HG03025 (cell line): ENCODE measurements around the gene SELENOP.
"Not testable (repeated sequence)": the region's sequence is repeated elsewhere in the genome, so short reads cannot be mapped to it uniquely, and the experiment has no call there.

ENCODE experiments used
- ATAC-seq: cut with Tn5 transposase; IDR thresholded peaks from one replicate; pipeline ENCODE4 v1.9.1; 2021; ENCODE audit warnings: mild to moderate bottlenecking, moderate library complexity; ENCODE audit not compliant: unreplicated experiment, low FRiP score

Gene SELENOP

GRCh38 chr5:42828671-42829070, 17.0 kb upstream of the SELENOP start:
- ATAC-seq = no peak

DNA sequence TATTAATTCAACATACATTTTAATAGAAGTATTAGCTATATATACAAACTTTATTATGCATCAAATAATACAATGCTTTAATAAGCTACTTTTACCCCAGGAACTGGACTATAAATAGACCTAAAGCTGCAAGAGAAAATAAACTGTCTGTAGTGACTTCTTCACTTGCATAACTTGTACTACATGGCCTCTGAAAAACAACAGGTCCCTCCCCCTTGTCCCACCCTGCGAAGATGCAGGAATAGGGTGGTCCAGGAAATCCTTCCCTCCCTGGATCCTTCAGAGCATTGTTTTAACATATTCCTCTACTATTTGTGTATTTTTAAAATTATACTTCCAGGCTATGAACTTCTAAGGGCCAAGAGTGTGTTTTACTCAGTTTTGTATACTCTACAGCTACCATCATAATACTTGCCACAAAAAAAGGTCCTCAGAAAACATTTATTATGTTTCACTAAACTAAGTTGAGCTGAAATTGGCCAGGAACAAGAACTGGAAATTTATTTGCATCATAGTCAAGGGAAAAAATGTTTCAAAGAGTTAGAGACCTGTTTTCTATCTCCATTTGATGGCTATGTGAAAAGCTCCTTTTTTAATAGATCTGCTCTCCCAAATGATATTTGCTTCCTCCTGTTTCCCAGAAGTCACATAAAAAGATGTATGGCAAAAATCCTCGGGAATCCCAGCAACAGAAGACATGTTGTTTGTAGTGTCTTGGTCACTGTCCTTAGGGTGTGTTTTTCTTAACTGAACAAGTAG, 15.2 kb upstream of the SELENOP start:
- no peak for ATAC-seq

- ATAC-seq = no peak
These were observed 13.9 kb upstream of the SELENOP start for GRCh38 chr5:42825422-42826148.

- ATAC-seq = no peak
These were observed 12.8 kb upstream of the SELENOP start for GRCh38 chr5:42824347-42824976.

GRCh38 chr5:42822548-42822947, 10.9 kb upstream of the SELENOP start:
- ATAC-seq = no peak

DNA sequence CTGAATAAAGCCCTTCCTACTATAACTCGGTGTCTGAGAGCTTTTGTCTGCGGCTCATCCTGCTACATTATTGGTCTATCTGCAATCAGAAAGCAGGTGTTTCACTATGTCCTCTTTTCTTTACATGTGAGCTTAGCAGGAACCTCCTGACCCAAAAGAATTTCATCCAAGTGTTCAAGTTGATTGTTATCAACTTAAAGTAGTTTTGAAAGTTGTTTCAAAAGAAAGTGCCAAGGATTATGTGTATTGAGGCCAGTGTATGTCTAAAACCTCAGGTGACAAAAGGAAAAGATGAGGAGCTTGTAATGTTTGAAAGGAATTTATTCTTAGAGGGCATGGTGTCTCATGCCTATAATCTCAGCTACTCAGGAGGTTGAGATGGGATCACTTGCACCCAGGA, 8.1 kb upstream of the SELENOP start:
- no peak for ATAC-seq

DNA sequence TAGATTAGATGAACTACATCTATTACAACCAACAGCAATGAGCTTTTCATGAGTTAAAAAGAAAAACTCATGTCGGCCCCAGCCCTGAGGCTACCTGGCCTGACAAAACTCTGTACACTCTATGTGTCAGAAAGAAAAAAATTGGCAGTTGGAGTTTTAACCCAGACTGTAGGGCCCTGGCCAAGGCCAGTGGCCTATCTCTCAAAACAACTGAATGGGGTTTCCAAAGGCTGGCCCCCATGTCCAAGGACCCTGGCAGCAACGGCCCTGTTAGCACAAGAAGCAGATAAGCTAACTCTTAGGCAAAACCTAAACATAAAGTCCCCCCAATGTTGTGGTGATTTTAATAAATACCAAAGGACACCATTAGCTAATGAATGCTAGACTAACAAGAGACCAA, 4.9 kb upstream of the SELENOP start:
- not testable (repeated sequence) for ATAC-seq

GRCh38 chr5:42813533-42813932, 1.8 kb upstream of the SELENOP start:
- no peak for ATAC-seq

DNA sequence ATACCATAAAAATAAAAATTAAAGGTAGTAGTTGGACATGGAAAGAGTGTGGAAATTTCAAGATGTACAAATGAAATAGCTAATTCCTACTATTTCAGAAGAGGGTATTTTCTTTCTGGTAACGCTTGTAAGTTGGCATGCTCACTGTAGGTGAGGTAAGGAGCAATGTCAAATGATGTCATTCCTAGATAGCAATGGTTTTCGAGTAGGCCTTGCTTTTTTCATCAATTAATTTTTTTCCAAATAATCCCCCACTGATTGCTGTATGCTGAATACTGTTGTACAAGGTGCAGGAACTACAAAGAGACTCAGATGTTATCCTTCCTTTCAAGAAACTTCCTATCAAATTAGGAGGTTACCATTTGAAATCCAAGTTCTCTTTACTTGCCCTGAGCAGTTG, 928 bp upstream of the SELENOP start:
- ATAC-seq = no peak

DNA sequence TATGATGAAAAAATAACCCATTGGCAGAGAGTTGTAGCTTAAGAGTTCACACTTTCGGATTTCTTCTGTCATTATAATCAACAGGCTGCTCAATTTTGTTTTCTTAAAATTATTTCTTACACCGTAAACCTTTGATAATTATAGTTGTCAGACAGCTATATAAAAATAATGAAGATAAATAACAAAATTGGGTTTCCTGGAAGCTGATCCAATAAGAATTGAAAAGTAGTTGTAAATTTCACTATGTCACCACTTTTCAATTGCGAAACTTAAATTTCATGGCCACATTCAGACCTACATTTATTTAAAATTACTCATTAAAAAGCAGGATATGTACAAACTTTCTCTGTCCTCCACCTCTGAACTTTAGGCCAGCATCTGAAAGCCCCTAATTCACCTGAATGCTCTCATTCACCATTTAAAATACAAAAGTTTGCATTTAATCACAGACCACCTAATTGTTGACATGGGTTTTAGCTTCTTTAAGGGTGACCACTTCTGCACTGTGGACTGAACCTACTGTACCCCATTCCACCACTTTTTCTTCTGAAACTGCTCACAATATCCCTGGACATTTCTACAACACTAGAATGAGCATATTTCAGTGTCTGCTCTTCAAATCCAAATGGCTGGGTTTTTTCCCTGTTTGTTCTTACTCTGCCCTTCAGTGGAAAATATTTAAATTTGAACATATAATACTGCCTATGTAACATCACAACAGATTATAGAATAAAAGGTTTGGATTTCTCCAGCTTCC, 680 bp downstream of the SELENOP start:
- no peak for ATAC-seq

DNA sequence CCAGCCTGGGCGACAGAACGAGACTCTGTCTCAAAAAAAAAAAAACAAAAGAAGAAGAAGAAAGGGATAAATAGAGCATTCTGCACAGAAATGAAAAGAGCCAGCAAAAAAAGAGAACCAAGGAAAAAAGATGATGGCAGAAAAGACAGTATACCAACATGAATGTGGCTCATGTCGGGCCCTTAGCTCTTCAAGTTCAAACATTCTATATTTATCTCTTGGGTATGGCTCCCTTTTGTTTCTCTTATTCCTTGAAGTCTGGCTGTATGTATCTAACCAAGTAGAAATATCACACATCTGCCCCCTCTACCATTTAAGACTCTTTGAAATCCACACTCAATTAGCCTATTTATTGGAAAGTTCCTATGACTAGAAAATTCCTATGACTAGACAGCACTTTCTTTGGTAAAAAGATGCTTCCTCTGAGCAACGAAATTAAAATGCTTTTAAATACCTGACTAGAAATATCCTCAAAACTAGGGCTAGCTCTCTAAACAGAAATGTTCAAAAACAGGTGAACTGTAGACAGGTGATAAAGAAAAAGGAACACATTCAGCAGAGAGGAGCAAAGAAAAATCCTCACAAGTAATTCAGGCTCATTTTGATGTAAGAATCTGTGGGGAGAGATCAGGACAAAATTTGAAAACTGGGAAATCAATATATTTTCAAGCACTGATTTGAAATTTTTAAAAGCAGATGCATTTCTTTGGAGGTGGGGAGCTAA, 2.6 kb downstream of the SELENOP start:
- no peak for ATAC-seq

GRCh38 chr5:42807722-42808447, 3.8 kb downstream of the SELENOP start:
- ATAC-seq = no peak

- no peak for ATAC-seq
These were observed 4.9 kb downstream of the SELENOP start for GRCh38 chr5:42806701-42807262.

DNA sequence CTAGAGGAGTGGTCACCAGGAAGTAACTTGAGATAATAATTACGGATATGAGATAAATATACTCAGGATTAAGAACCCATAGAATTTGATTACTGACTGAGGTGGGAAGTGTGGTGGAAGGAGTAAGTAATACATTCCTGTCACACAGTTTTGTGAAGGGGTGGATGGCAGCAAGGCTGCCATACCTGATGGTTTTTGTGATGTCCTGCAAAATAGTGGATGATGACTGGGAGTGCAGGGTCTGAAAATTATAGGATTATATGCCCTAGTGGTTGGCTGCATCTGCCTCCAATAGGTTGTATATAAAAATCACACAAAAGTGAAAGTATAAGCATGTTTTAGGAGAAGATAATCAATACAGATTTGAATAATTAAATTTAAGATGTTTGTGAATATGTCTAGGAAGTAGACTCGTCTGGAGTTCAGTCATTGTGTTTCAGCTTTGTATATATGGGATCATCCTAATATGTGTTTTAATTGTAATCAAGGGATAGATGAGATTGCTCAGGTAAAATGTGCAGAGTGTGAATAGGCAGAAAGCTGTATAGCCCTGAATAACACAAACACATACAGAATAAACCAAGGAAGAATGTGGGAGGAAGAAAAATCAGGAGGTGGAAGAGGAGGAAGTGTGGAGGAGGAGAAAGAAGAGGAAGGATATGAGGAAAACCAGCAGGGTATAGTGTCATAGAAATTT, 5.5 kb downstream of the SELENOP start:
- no peak for ATAC-seq

DNA sequence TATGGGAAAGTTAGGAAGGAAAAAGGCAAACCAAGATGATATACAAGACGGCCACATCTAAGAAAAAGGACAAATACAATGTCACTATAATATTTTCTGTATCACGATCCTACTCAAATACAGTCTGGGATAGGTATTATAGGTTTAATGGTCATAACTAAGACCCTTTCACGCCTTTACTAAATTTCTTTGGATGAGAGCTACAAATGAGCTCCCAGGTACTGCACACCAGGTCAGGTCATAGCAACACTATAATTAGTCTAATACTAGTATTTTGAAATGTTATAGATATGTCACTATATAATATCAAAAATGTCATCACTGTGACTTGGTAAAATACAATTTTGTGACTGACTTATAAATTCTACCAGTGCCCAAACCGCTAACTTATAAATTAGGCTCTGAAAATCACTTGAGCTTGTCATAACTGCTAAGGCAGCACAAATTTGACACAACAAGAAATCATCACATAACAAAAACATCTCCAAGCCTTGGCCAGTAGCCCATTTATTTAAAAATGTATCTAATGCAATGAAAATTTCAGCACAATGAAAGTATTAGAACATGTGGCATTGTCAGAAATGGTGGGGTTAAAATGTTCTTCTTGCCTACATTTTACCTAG, 6.9 kb downstream of the SELENOP start:
- no peak for ATAC-seq

GRCh38 chr5:42801516-42802166, 10.1 kb downstream of the SELENOP start:
- ATAC-seq = no peak

DNA sequence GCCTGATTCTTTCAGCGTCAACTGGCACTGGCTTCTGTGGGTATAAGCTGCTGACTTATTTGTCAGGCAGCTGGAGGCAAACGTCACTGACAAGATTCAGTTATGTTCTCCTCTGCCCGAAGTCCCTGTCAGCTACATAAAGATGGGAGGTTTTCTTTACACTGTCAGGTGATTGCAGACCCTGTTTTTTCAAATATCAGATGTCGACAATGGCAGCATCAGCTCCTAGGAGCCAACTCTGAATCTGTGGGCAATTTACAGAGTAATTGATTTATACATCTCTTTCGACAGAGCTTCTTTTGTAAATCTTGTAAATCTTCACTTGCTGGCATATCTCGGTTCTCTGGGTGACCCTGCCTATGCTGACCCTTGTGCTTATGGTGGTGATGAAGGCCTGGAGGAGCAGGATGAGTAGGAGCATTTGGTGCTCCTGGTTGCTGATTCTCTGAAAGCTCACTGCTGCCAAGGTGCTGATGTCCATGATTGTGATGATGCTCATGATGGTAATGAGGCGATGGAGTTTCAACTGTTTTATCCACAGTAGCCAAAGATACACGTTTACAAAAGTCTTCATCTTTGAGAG, 10.9 kb downstream of the SELENOP start:
- no peak for ATAC-seq
